ENCODE data around the gene CNNM1.

Gene CNNM1

GRCh38 chr10:99318475-99318874, 10.7 kb upstream of the CNNM1 start:
- no peak for TF ChIP-seq CTCF (IDR thresholded peaks at IDR 0.05; ENCODE audit: insufficient read depth, low read depth, low read length, missing control alignments)
- DNase-seq (ENCODE audit: low read depth), result no peak
- H3K4me3 ChIP-seq (ENCODE audit: low read depth, low read length), result no peak overlapping the region

GRCh38 chr10:99325281-99325680, 3.9 kb upstream of the CNNM1 start:
- no peak for TF ChIP-seq CTCF (IDR thresholded peaks at IDR 0.05; ENCODE audit: insufficient read depth, low read depth, low read length, missing control alignments)
- no peak for DNase-seq (ENCODE audit: low read depth)
- H3K4me3 ChIP-seq (ENCODE audit: low read depth, low read length), result no peak overlapping the region

GRCh38 chr10:99326871-99327270, 2.3 kb upstream of the CNNM1 start:
- H3K4me3 ChIP-seq (ENCODE audit: low read depth, low read length), result no peak overlapping the region
- TF ChIP-seq CTCF (IDR thresholded peaks at IDR 0.05; ENCODE audit: insufficient read depth, low read depth, low read length, missing control alignments), result no peak
- no peak for DNase-seq (ENCODE audit: low read depth)

- no peak for DNase-seq (ENCODE audit: low read depth)
- no peak for TF ChIP-seq CTCF (IDR thresholded peaks at IDR 0.05; ENCODE audit: insufficient read depth, low read depth, low read length, missing control alignments)
- no peak overlapping the region for H3K4me3 ChIP-seq (ENCODE audit: low read depth, low read length)
These were observed 415 bp upstream of the CNNM1 start for GRCh38 chr10:99328579-99329303.

- H3K4me3 ChIP-seq (ENCODE audit: low read depth, low read length), result no peak overlapping the region
These were observed 594 bp downstream of the CNNM1 start for GRCh38 chr10:99329554-99330346.

GRCh38 chr10:99330347-99330924, 1.3 kb downstream of the CNNM1 start:
- no peak for TF ChIP-seq CTCF (IDR thresholded peaks at IDR 0.05; ENCODE audit: insufficient read depth, low read depth, low read length, missing control alignments)

More at GRCh38 chr10:99329554-99330346, 594 bp downstream of the CNNM1 start:
- no peak for TF ChIP-seq CTCF (IDR thresholded peaks at IDR 0.05; ENCODE audit: insufficient read depth, low read depth, low read length, missing control alignments)
- no peak for DNase-seq (ENCODE audit: low read depth)

More at GRCh38 chr10:99330347-99330924, 1.3 kb downstream of the CNNM1 start:
- no peak for DNase-seq (ENCODE audit: low read depth)
- no peak overlapping the region for H3K4me3 ChIP-seq (ENCODE audit: low read depth, low read length)
